HG03520 (cell line): ENCODE results near the gene SCN2B.

ENCODE experiments used
- ATAC-seq: cut with Tn5 transposase; IDR thresholded peaks from one replicate; pipeline ENCODE4 v1.9.1; 2021; ENCODE audit warnings: mild to moderate bottlenecking, moderate library complexity; ENCODE audit not compliant: unreplicated experiment

SCN2B gene

GRCh38 chr11:118175993-118176777 is at the start of gene SCN2B:
Gene SCN2B, minus strand, starts transcription at chr11:118176639. Its CDS starts 208 bp downstream, at chr11:118176431.
- ATAC-seq: no peak

- ATAC-seq: no peak
Observed at GRCh38 chr11:118224511-118225188, 48.2 kb upstream of the SCN2B start, which contains the start of gene JAML. Gene JAML, minus strand, starts transcription at chr11:118225011. Its CDS starts 10,145 bp downstream, at chr11:118214866.

GRCh38 chr11:118223992-118224391 is 47.6 kb upstream of the SCN2B start:
- ATAC-seq: no peak

GRCh38 chr11:118223570-118223969 is 47.1 kb upstream of the SCN2B start:
- ATAC-seq: no peak

GRCh38 chr11:118222437-118222836 is 46.0 kb upstream of the SCN2B start:
- ATAC-seq: no peak

GRCh38 chr11:118221419-118221818 is 45.0 kb upstream of the SCN2B start:
- ATAC-seq: no peak

GRCh38 chr11:118219732-118220131 is 43.3 kb upstream of the SCN2B start:
- no peak for ATAC-seq

- no peak for ATAC-seq
Observed at GRCh38 chr11:118219244-118219643, 42.8 kb upstream of the SCN2B start.

- ATAC-seq: no peak
Observed at GRCh38 chr11:118217575-118217974, 41.1 kb upstream of the SCN2B start.

- ATAC-seq: peak; percentile 50
Observed at GRCh38 chr11:118216621-118217481, 40.4 kb upstream of the SCN2B start.

GRCh38 chr11:118215765-118216164 is 39.3 kb upstream of the SCN2B start:
- no peak for ATAC-seq

- ATAC-seq: no peak
Observed at GRCh38 chr11:118215262-118215661, 38.8 kb upstream of the SCN2B start.

- no peak for ATAC-seq
Observed at GRCh38 chr11:118214210-118214914, 37.9 kb upstream of the SCN2B start.

GRCh38 chr11:118213781-118214180 is 37.3 kb upstream of the SCN2B start:
- no peak for ATAC-seq

- ATAC-seq: no peak
Observed at GRCh38 chr11:118213201-118213600, 36.8 kb upstream of the SCN2B start.

GRCh38 chr11:118212781-118213191 is 36.3 kb upstream of the SCN2B start:
- ATAC-seq: no peak

GRCh38 chr11:118212131-118212725 is 35.8 kb upstream of the SCN2B start:
- ATAC-seq: no peak

- no peak for ATAC-seq
Observed at GRCh38 chr11:118211006-118211405, 34.6 kb upstream of the SCN2B start.

GRCh38 chr11:118210323-118210722 is 33.9 kb upstream of the SCN2B start:
- no peak for ATAC-seq

- ATAC-seq: no peak
Observed at GRCh38 chr11:118209033-118209432, 32.6 kb upstream of the SCN2B start.
